Measurements from ENCODE around the gene KIF12. TPM values are rescaled to one million over a fixed set of nuclear protein-coding genes. Genes with fewer than 3 reads are reported as not detected.

Gene KIF12
- total and polyA plus RNA-seq, 8 donors = 40.4 to 605 (median 68.3) TPM

GRCh38 chr9:114126247-114127060 is 27.4 kb upstream of the KIF12 start:
- no peaks in the 10 kb centered on the region for H3K27me3 ChIP-seq
- H3K9me3 ChIP-seq = no peaks in the 10 kb centered on the region
- no peaks in the 10 kb centered on the region for H3K36me3 ChIP-seq
- no peak for DNase-seq
- H3K4me1 ChIP-seq = no peaks in the 10 kb centered on the region
- no peak for TF ChIP-seq CTCF (IDR thresholded peaks at IDR 0.05)
- H3K4me3 ChIP-seq = no peak overlapping the region
- no peak for FAIRE-seq
- no peak overlapping the region for H3K27ac ChIP-seq
- no peak for ATAC-seq
- intact Hi-C loops (cut with DNase I) = no loop called here
- 83 to 87% methylated on average over 13 of the region's 13 CpGs for WGBS, 2 donors

- no peak for DNase-seq
- intact Hi-C loops (cut with DNase I) = no loop called here
- no peak for FAIRE-seq
- H3K36me3 ChIP-seq = no peaks in the 10 kb centered on the region
- H3K9me3 ChIP-seq = no peaks in the 10 kb centered on the region
- 88 to 94% methylated on average over 10 of the region's 10 CpGs for WGBS, 2 donors
- H3K27me3 ChIP-seq = no peaks in the 10 kb centered on the region
- no peak overlapping the region for H3K27ac ChIP-seq
- no peak for TF ChIP-seq CTCF (IDR thresholded peaks at IDR 0.05)
- H3K4me1 ChIP-seq = no peaks in the 10 kb centered on the region
- no peak overlapping the region for H3K4me3 ChIP-seq
- no peak for ATAC-seq
Measured at GRCh38 chr9:114125476-114126013, 26.5 kb upstream of the KIF12 start.

GRCh38 chr9:114124666-114125475 is 25.8 kb upstream of the KIF12 start:
- no peak for FAIRE-seq
- intact Hi-C loops (cut with DNase I) = no loop called here
- H3K9me3 ChIP-seq = no peaks in the 10 kb centered on the region
- DNase-seq = no peak
- no peaks in the 10 kb centered on the region for H3K36me3 ChIP-seq
- no peaks in the 10 kb centered on the region for H3K27me3 ChIP-seq
- no peak overlapping the region for H3K4me3 ChIP-seq
- H3K27ac ChIP-seq = no peak overlapping the region
- WGBS, 2 donors = 89 to 92% methylated on average over 13 of the region's 13 CpGs
- TF ChIP-seq CTCF (IDR thresholded peaks at IDR 0.05) = no peak
- no peak for ATAC-seq
- H3K4me1 ChIP-seq = no peaks in the 10 kb centered on the region

DNA sequence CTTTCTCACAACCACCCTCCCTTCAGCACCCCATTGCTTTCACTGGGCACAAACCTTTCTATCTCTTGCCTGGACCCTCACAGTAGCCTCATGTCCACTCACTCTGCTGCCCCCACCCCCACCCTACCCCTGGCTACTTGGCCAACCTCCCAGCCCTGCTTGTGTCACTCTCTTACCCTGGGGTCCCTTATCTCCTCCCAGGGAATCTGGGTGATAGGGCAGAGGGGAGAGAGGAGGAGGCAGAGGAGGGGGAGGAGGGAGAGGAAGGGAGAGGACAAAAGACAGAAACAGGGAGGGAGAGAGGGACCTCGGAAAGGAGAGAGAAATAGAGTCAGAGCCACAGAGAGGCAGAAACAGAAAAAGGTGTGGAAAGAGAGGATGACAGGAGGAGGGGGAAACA is 25.0 kb upstream of the KIF12 start:
- WGBS, 2 donors = 40 to 54% methylated on average over 1 of the region's 1 CpG
- FAIRE-seq = no peak
- no peaks in the 10 kb centered on the region for H3K27me3 ChIP-seq

More for the DNA sequence above, 25.0 kb upstream of the KIF12 start:
- Histone ChIP-seq H3K36me3 (no peaks in the 10 kb centered on the region), H3K4me1 (peaks cover 0 to 3% (median 0%) of the 10 kb centered on the region in 3 donors), H3K4me3 (no peak overlapping the region), H3K9me3 (no peaks in the 10 kb centered on the region), H3K27ac (no peak overlapping the region)
- intact Hi-C loops (cut with DNase I) = no loop called here
- no peak for ATAC-seq
- DNase-seq = no peak
- TF ChIP-seq CTCF (IDR thresholded peaks at IDR 0.05) = no peak
